H9 (cell line): ENCODE results near the gene UCP3. TPM values are rescaled to one million over a fixed set of nuclear protein-coding genes. Genes with fewer than 3 reads are reported as not detected.

Experiments used
- DNase-seq: peaks from one replicate; pipeline ENCODE4 v3.0.0-alpha.2; 2017
- H2AFZ ChIP-seq: one replicate; pipeline ENCODE4 v1.6.1; 2013; ENCODE audit warnings: mild to moderate bottlenecking, low read length, control low read depth, moderate library complexity
- H2AK5ac ChIP-seq: 2 replicates; pipeline ENCODE4 v1.6.1; 2013; ENCODE audit warnings: low read length, control low read depth, mixed read lengths; ENCODE audit not compliant: insufficient read length
- H2BK120ac ChIP-seq: one replicate; pipeline ENCODE4 v1.6.1; 2013; ENCODE audit warnings: low read depth, mild to moderate bottlenecking, low read length, control low read depth, inconsistent platforms; ENCODE audit not compliant: poor library complexity, severe bottlenecking
- H2BK12ac ChIP-seq: 2 replicates; pipeline ENCODE4 v1.6.1; 2013; ENCODE audit warnings: low read length, control low read depth, mixed read lengths, low read depth; ENCODE audit not compliant: insufficient read length
- H2BK15ac ChIP-seq: 2 replicates; pipeline ENCODE4 v1.6.1; 2013; ENCODE audit warnings: low read depth, low read length, control low read depth
- H2BK20ac ChIP-seq: one replicate; pipeline ENCODE4 v1.6.1; 2013; ENCODE audit warnings: low read depth, mild to moderate bottlenecking, low read length, control low read depth, inconsistent platforms; ENCODE audit not compliant: poor library complexity, severe bottlenecking
- H2BK5ac ChIP-seq: 2 replicates; pipeline ENCODE4 v1.6.1; 2013; ENCODE audit warnings: low read length, control low read depth, mixed read lengths; ENCODE audit not compliant: insufficient read length
- H3K14ac ChIP-seq: 2 replicates; pipeline ENCODE4 v1.6.1; 2013; ENCODE audit warnings: low read length, control low read depth; ENCODE audit not compliant: insufficient read depth
- H3K18ac ChIP-seq: 2 replicates; pipeline ENCODE4 v1.6.1; 2013; ENCODE audit warnings: low read depth, mild to moderate bottlenecking, mixed read lengths, low read length, control low read depth; ENCODE audit not compliant: insufficient read length
- H3K23ac ChIP-seq: 2 replicates; pipeline ENCODE4 v1.6.1; 2013; ENCODE audit warnings: low read length, control low read depth, mixed read lengths, low read depth; ENCODE audit not compliant: insufficient read length
- H3K23me2 ChIP-seq: 2 replicates; pipeline ENCODE4 v1.6.1; 2013; ENCODE audit warnings: low read depth, mild to moderate bottlenecking, mixed read lengths, low read length, control low read depth; ENCODE audit not compliant: insufficient read length, poor library complexity, severe bottlenecking
- H3K27ac ChIP-seq: 2 replicates; pipeline ENCODE4 v1.5.1; 2013; ENCODE audit warnings: low read length, control low read depth, mixed read lengths, low read depth; ENCODE audit not compliant: insufficient read length
- H3K27me3 ChIP-seq: 2 replicates; pipeline ENCODE4 v1.6.1; 2013; ENCODE audit warnings: low read length, control low read depth, inconsistent platforms; ENCODE audit not compliant: insufficient read depth
- H3K4ac ChIP-seq: 2 replicates; pipeline ENCODE4 v1.6.1; 2013; ENCODE audit warnings: low read depth, mild to moderate bottlenecking, control low read depth, inconsistent platforms, low read length, moderate library complexity
- H3K4me1 ChIP-seq: 2 replicates; pipeline ENCODE4 v1.6.1; 2013; ENCODE audit warnings: low read length, control low read depth, inconsistent platforms; ENCODE audit not compliant: insufficient read depth
- H3K4me2 ChIP-seq: 2 replicates; pipeline ENCODE4 v1.6.1; 2013; ENCODE audit warnings: low read length, control low read depth, mixed read lengths; ENCODE audit not compliant: insufficient read length, insufficient read depth
- H3K56ac ChIP-seq: 2 replicates; pipeline ENCODE4 v1.6.1; 2013; ENCODE audit warnings: low read depth, mild to moderate bottlenecking, mixed read lengths, low read length, control low read depth; ENCODE audit not compliant: insufficient read length
- H3K79me1 ChIP-seq: 2 replicates; pipeline ENCODE4 v1.6.1; 2013; ENCODE audit warnings: low read depth, mild to moderate bottlenecking, moderate library complexity, low read length, control low read depth, inconsistent platforms; ENCODE audit not compliant: insufficient read depth, poor library complexity, severe bottlenecking
- H3K79me2 ChIP-seq: 2 replicates; pipeline ENCODE4 v1.6.1; 2013; ENCODE audit warnings: low read length, control low read depth, inconsistent platforms; ENCODE audit not compliant: insufficient read depth
- H3K9ac ChIP-seq: 2 replicates; pipeline ENCODE4 v1.6.1; 2013; ENCODE audit warnings: low read length, control low read depth, mixed read lengths; ENCODE audit not compliant: insufficient read length; ENCODE audit errors: extremely low read depth
- H3K9me3 ChIP-seq: one replicate; pipeline ENCODE4 v1.6.1; 2013; ENCODE audit warnings: low read depth, low read length, inconsistent platforms; ENCODE audit not compliant: control insufficient read depth
- H3T11ph ChIP-seq: one replicate; pipeline ENCODE4 v1.6.1; 2013; ENCODE audit warnings: mild to moderate bottlenecking, low read length, control low read depth, inconsistent platforms
- H4K20me1 ChIP-seq: one replicate; pipeline ENCODE4 v1.6.1; 2013; ENCODE audit not compliant: control insufficient read depth, insufficient read length, insufficient read depth
- H4K5ac ChIP-seq: 2 replicates; pipeline ENCODE4 v1.6.1; 2013; ENCODE audit warnings: low read depth, mild to moderate bottlenecking, mixed read lengths, low read length, control low read depth; ENCODE audit not compliant: insufficient read length
- H4K8ac ChIP-seq: replicated peaks from 2 replicates; pipeline ENCODE4 v1.6.1; 2013; ENCODE audit warnings: low read length, control low read depth, mixed read lengths, low read depth; ENCODE audit not compliant: insufficient read length
- H4K91ac ChIP-seq: 2 replicates; pipeline ENCODE4 v1.6.1; 2013; ENCODE audit warnings: low read depth, mild to moderate bottlenecking, moderate library complexity, mixed read lengths, low read length, control low read depth; ENCODE audit not compliant: insufficient read length
- H3K27ac Mint-ChIP-seq, 3 experiments: 2 replicates in 2 of 3; 3 replicates in 1 of 3; pipeline ENCODE4 v1.8.0; 2020 to 2021; ENCODE audit warnings: mixed read lengths in 3 of 3, mild to moderate bottlenecking in 1 of 3, moderate library complexity in 1 of 3
- H3K27me3 Mint-ChIP-seq: 2 replicates; pipeline ENCODE4 v1.8.0; 2021; ENCODE audit warnings: low read depth, mild to moderate bottlenecking, moderate library complexity, mixed read lengths
- H3K36me3 Mint-ChIP-seq, 3 experiments: 2 replicates in 2 of 3; 3 replicates in 1 of 3; pipeline ENCODE4 v1.8.0; 2020 to 2021; ENCODE audit warnings: low read depth in 3 of 3, mixed read lengths in 3 of 3; ENCODE audit not compliant: insufficient read depth in 1 of 3
- H3K4me1 Mint-ChIP-seq, 2 experiments: 2 replicates each; pipeline ENCODE4 v1.8.0; 2020; ENCODE audit warnings: mixed read lengths in 2 of 2
- H3K4me3 Mint-ChIP-seq, 2 experiments: 2 replicates in 1 of 2; 3 replicates in 1 of 2; pipeline ENCODE4 v1.8.0; 2020 to 2021; ENCODE audit warnings: mild to moderate bottlenecking in 2 of 2, mixed read lengths in 2 of 2, moderate library complexity in 1 of 2
- H3K9me3 Mint-ChIP-seq, 2 experiments: 2 replicates in 1 of 2; 3 replicates in 1 of 2; pipeline ENCODE4 v1.8.0; 2020; ENCODE audit warnings: mild to moderate bottlenecking in 2 of 2, mixed read lengths in 2 of 2, moderate library complexity in 1 of 2
- CTCF ChIP-seq: fragments of 200-600 bp; sonication (generic); conservative IDR thresholded peaks from 3 replicates; pipeline ENCODE4 v1.8.0; 2021; ENCODE audit warnings: antibody characterized with exemption, mild to moderate bottlenecking
- WGBS: extraction: QIAGEN DNeasy Blood & Tissue Kit; methylation state at CpG from one replicate; pipeline ENCODE4 v1.1.7; 2013; ENCODE audit warnings: missing lambda C conversion rate, low lambda C conversion rate, mixed read lengths; ENCODE audit not compliant: insufficient read length; ENCODE audit errors: extremely low coverage; 5-methylcytosine and 5-hydroxymethylcytosine counted together
- total RNA-seq: library from RNA; stranded (reverse); gene quantifications from 2 replicates; pipeline ENCODE4 v1.2.1, GENCODE V29; 2021

The UCP3 gene
- total RNA-seq, 1 experiment from 2014 or later: 0.85 TPM

GRCh38 chr11:74000307-74001133 is 8.4 kb downstream of the UCP3 start:
- Mint-ChIP-seq H3K4me1 (peaks cover 11 to 18% of the 10 kb centered on the region in 2 experiments), H3K36me3 (no peaks in the 10 kb centered on the region; a peak in 1 of 7 replicates), H3K9me3 (no peaks in the 10 kb centered on the region), H3K27me3 (no peaks in the 10 kb centered on the region; the same call in 1 of the 2 replicates), H3K27ac (no peak overlapping the region), H3K4me3 (no peak overlapping the region)
- Histone ChIP-seq H4K20me1 (no peaks in the 10 kb centered on the region), H3K79me1 (no peaks in the 10 kb centered on the region), H3K27me3 (no peaks in the 10 kb centered on the region), H2AFZ (no peak overlapping the region), H4K91ac (no peak overlapping the region), H3K9me3 (no peaks in the 10 kb centered on the region), H4K8ac (no peak overlapping the region), H3K56ac (no peak overlapping the region), H2BK15ac (no peak overlapping the region), H2BK12ac (no peak overlapping the region), H2BK20ac (no peak overlapping the region), H2BK5ac (no peak overlapping the region), H3K79me2 (no peaks in the 10 kb centered on the region), H2BK120ac (no peak overlapping the region), H3K23me2 (no peaks in the 10 kb centered on the region), H3T11ph (no peak overlapping the region), H4K5ac (no peak overlapping the region), H3K14ac (no peak overlapping the region), H3K4me1 (no peaks in the 10 kb centered on the region), H3K23ac (no peak overlapping the region), H3K4me2 (no peak overlapping the region), H3K18ac (no peak overlapping the region), H3K9ac (no peak overlapping the region), H3K4ac (no peak overlapping the region), H3K27ac (no peak overlapping the region), H2AK5ac (no peak overlapping the region)
- TF ChIP-seq CTCF: no peak
- WGBS: no CpG with 5 or more reads among the region's 14 CpGs
- DNase-seq: no peak
